Stimulated activated CD8-positive, alpha-beta memory T cell treated with anti-CD3 and anti-CD28 coated beads, Interleukin-4, amount 100 ng/mL, for 24 hours (primary cell): ENCODE data around the gene FRMD3.

Experiments
- DNase-seq: peaks from one replicate; pipeline ENCODE4 v3.0.0-alpha.2; 2020; ENCODE audit warnings: low read depth

FRMD3 gene

GRCh38 chr9:83281306-83282255, 256.6 kb downstream of the FRMD3 start:
- DNase-seq, result no peak

- DNase-seq, result no peak
Observed at GRCh38 chr9:83280790-83281189, 257.4 kb downstream of the FRMD3 start.

GRCh38 chr9:83280268-83280667, 257.9 kb downstream of the FRMD3 start:
- no peak for DNase-seq

GRCh38 chr9:83274787-83275186, 263.4 kb downstream of the FRMD3 start:
- no peak for DNase-seq

- no peak for DNase-seq
Observed at GRCh38 chr9:83271665-83272071, 266.5 kb downstream of the FRMD3 start.

GRCh38 chr9:83270116-83270515, 268.1 kb downstream of the FRMD3 start:
- DNase-seq, result no peak

- no peak for DNase-seq
Observed at GRCh38 chr9:83267741-83268140, 270.5 kb downstream of the FRMD3 start.

- no peak for DNase-seq
Observed at GRCh38 chr9:83266666-83267496, 271.3 kb downstream of the FRMD3 start.

GRCh38 chr9:83266331-83266665, 271.9 kb downstream of the FRMD3 start:
- no peak for DNase-seq

GRCh38 chr9:83264315-83264714, 273.9 kb downstream of the FRMD3 start:
- no peak for DNase-seq

- DNase-seq, result no peak
Observed at GRCh38 chr9:83259558-83259957, 278.6 kb downstream of the FRMD3 start.

GRCh38 chr9:83257937-83258891, 280.0 kb downstream of the FRMD3 start:
- no peak for DNase-seq

- DNase-seq, result no peak
Observed at GRCh38 chr9:83247732-83248131, 290.5 kb downstream of the FRMD3 start.

GRCh38 chr9:83245979-83246659, 292.1 kb downstream of the FRMD3 start:
- no peak for DNase-seq

- no peak for DNase-seq
Observed at GRCh38 chr9:83242066-83242465, 296.1 kb downstream of the FRMD3 start.

GRCh38 chr9:83240671-83241070, 297.5 kb downstream of the FRMD3 start:
- DNase-seq, result no peak

GRCh38 chr9:83239747-83240146, 298.5 kb downstream of the FRMD3 start:
- DNase-seq, result no peak

- DNase-seq, result no peak
Observed at GRCh38 chr9:83238871-83239640, 299.1 kb downstream of the FRMD3 start.

- DNase-seq, result no peak
Observed at GRCh38 chr9:83236029-83236696, 302.0 kb downstream of the FRMD3 start.

- DNase-seq, result no peak
Observed at GRCh38 chr9:83235526-83235925, 302.7 kb downstream of the FRMD3 start.
